HepG2 (cell line): ENCODE measurements around the gene DLG2. TPM values are rescaled to one million over a fixed set of nuclear protein-coding genes. Genes with fewer than 3 reads are reported as not detected.

Experiments used
- ATAC-seq: fragments of 200-7000 bp; cut with Tn5 transposase; 3 replicates; pipeline ENCODE4 v1.9.1; 2020; ENCODE audit warnings: mild to moderate bottlenecking, moderate library complexity
- BruUV-seq: library from RNA; stranded (reverse); fragments of 400-500 nt; replicated peaks from 2 replicates; lab custom pipeline; 2021; lab: Mats Ljungman, UMichigan
- CTCF ChIA-PET: fragments of 300-600 bp; formaldehyde crosslinking; extraction: SDS; loops from one replicate; lab custom pipeline; 2021; ENCODE audit warnings: low total read pairs, inconsistent platforms, low intra/inter-chr PET ratio; lab: Yijun Ruan, JAX
- POLR2A ChIA-PET: fragments of 350-600 bp; sonication (Branson Sonifier 250); formaldehyde crosslinking; loops from one replicate; lab custom pipeline; 2020; ENCODE audit warnings: antibody characterized with exemption, inconsistent platforms; lab: Yijun Ruan, JAX
- DNase-seq: peaks from one replicate; pipeline ENCODE4 v3.0.0-alpha.2; 2015; ENCODE audit warnings: low spot score
- FAIRE-seq: peaks from 3 replicates; lab custom pipeline; 2011; peaks lifted over from hg19 to GRCh38; lab: Jason Lieb, UNC
- H2AFZ ChIP-seq: one replicate; pipeline ENCODE4 v1.6.1; 2011; ENCODE audit warnings: low read length, inconsistent platforms
- H3K27ac ChIP-seq: fragments of 300-600 bp; 3 replicates; pipeline ENCODE4 v1.8.0; 2011; ENCODE audit warnings: mixed run types, mild to moderate bottlenecking, mixed read lengths, low read length, inconsistent platforms; ENCODE audit not compliant: insufficient read depth; ENCODE audit errors: extremely low read length
- H3K27me3 ChIP-seq, 2 experiments: fragments of 200-600 bp in 1 of 2; 2 replicates in 1 of 2; 3 replicates in 1 of 2; pipeline versions ENCODE4 v1.6.0 to v1.8.0; 2011; ENCODE audit warnings: low read length in 2 of 2, mild to moderate bottlenecking in 2 of 2, moderate library complexity in 2 of 2, inconsistent platforms in 1 of 2; ENCODE audit not compliant: insufficient read depth in 2 of 2, control insufficient read depth in 1 of 2
- H3K36me3 ChIP-seq, 2 experiments: fragments of 200-600 bp in 1 of 2; replicated peaks in 1 of 2; 2 replicates in 1 of 2; 3 replicates in 1 of 2; pipeline versions ENCODE4 v1.5.1 to v1.8.0; 2011; ENCODE audit warnings: low read length in 2 of 2, inconsistent platforms in 1 of 2; ENCODE audit not compliant: insufficient read depth in 2 of 2, control insufficient read depth in 1 of 2
- H3K4me1 ChIP-seq: 2 replicates; pipeline ENCODE4 v1.5.1; 2012; ENCODE audit warnings: low read length, inconsistent platforms; ENCODE audit not compliant: insufficient read depth
- H3K4me2 ChIP-seq: 2 replicates; pipeline ENCODE4 v1.6.0; 2011; ENCODE audit warnings: low read depth, low read length, inconsistent platforms
- H3K4me3 ChIP-seq, 3 experiments: fragments of 200-600 bp in 1 of 3; sonication (generic), shearing (Covaris generic) in 1 of 3; replicated peaks in 1 of 3; 2 replicates each; pipeline ENCODE4 v1.5.1; 2011 to 2016; ENCODE audit warnings: low read length in 3 of 3, inconsistent platforms in 2 of 3, low read depth in 2 of 3, mild to moderate bottlenecking in 2 of 3, control low read depth in 1 of 3, mixed read lengths in 1 of 3; ENCODE audit not compliant: insufficient read depth in 1 of 3
- H3K79me2 ChIP-seq: one replicate; pipeline ENCODE4 v1.6.1; 2011; ENCODE audit warnings: low read length, inconsistent platforms; ENCODE audit not compliant: insufficient read depth
- H3K9ac ChIP-seq: 2 replicates; pipeline ENCODE4 v1.6.0; 2011; ENCODE audit warnings: mild to moderate bottlenecking, low read depth, low read length, inconsistent platforms; ENCODE audit not compliant: insufficient read depth
- H3K9me3 ChIP-seq: 2 replicates; pipeline ENCODE4 v1.5.1; 2012; ENCODE audit warnings: mild to moderate bottlenecking, low read length
- H4K20me1 ChIP-seq: 2 replicates; pipeline ENCODE4 v1.6.0; 2011; ENCODE audit warnings: inconsistent platforms, mild to moderate bottlenecking, low read length, moderate library complexity; ENCODE audit not compliant: insufficient read depth
- HOXA3 ChIP-seq: sonication (generic); formaldehyde crosslinking; IDR thresholded peaks from 2 replicates; pipeline ENCODE4 v1.5.0; 2020; ENCODE audit warnings: missing genetic modification reagents
- NR2F6 ChIP-seq, 2 experiments: IDR thresholded peaks; 2 replicates each; pipeline ENCODE4 v1.6.1; 2016; ENCODE audit warnings: antibody characterized with exemption in 1 of 2, mild to moderate bottlenecking in 1 of 2
- RELA ChIP-seq: sonication (generic); formaldehyde crosslinking; IDR thresholded peaks from 2 replicates; pipeline ENCODE4 v1.4.0; 2020; ENCODE audit warnings: missing genetic modification reagents
- SMC3 ChIP-seq: IDR thresholded peaks from 2 replicates; pipeline ENCODE4 v1.6.1; 2011; ENCODE audit warnings: low read length, improper control_type of control experiment
- STAG1 ChIP-seq: sonication (generic); formaldehyde crosslinking; IDR thresholded peaks from 2 replicates; pipeline ENCODE4 v1.4.0; 2020; ENCODE audit warnings: missing genetic modification reagents
- ZNF496 ChIP-seq: sonication (generic); formaldehyde crosslinking; IDR thresholded peaks from 2 replicates; pipeline ENCODE4 v1.8.1; 2023; ENCODE audit warnings: mild to moderate bottlenecking, moderate library complexity, missing genetic modification reagents; ENCODE audit not compliant: insufficient replicate concordance
- in situ Hi-C: cut with HindIII; loops from 2 replicates; pipeline ENCODE4 v1.10.0; 2017; ENCODE audit warnings: low pct_unique_long_range_greater_than_20kb; ENCODE audit not compliant: extremely low pct_ligation_motif_present
- intact Hi-C: fragments of 100-400 bp; cut with micrococcal nuclease; formaldehyde crosslinking; loops from one replicate; pipeline ENCODE4 v1.10.0; 2022; ENCODE audit not compliant: unreplicated experiment
- polyA plus RNA-seq, 8 experiments: library from polyadenylated mRNA; depleted of rRNA in 3 of 8; stranded (reverse) in 7 of 8; unstranded in 1 of 8; fragments of >200 nt; fragmentation: Illumina TruSeq in 4 of 8; extraction: Trizol in 4 of 8; gene quantifications; 2 replicates each; pipeline versions ENCODE4 v1.2.1 to v1.2.3, GENCODE V29; 2011 to 2016; ENCODE audit warnings: low read depth in 4 of 8, missing spikeins in 1 of 8, mixed read lengths in 1 of 8; ENCODE audit not compliant: insufficient read depth in 1 of 8
- total RNA-seq, 5 experiments: library from RNA; depleted of rRNA; stranded (reverse); fragments of >200 nt; fragmentation: Illumina TruSeq; extraction: Trizol; gene quantifications; 2 replicates each; pipeline ENCODE4 v1.2.3, GENCODE V29; 2016; ENCODE audit warnings: low read depth in 1 of 5
- TF ChIP-seq, protein P1 (sequence below): sonication (generic); formaldehyde crosslinking; IDR thresholded peaks from 2 replicates; pipeline ENCODE4 v1.5.0; 2020; ENCODE audit warnings: mild to moderate bottlenecking, missing genetic modification reagents, moderate library complexity
- TF ChIP-seq, protein P2 (sequence below): sonication (generic); formaldehyde crosslinking; IDR thresholded peaks from 2 replicates; pipeline ENCODE4 v1.8.1; 2023; ENCODE audit warnings: mild to moderate bottlenecking, missing genetic modification reagents, borderline replicate concordance

Gene DLG2
- total and polyA plus RNA-seq, 2 of the 13 experiments (the other 11 are each of a cell fraction or from before 2014, with no cell fraction given) = 0.46 to 1.0 TPM

DNA sequence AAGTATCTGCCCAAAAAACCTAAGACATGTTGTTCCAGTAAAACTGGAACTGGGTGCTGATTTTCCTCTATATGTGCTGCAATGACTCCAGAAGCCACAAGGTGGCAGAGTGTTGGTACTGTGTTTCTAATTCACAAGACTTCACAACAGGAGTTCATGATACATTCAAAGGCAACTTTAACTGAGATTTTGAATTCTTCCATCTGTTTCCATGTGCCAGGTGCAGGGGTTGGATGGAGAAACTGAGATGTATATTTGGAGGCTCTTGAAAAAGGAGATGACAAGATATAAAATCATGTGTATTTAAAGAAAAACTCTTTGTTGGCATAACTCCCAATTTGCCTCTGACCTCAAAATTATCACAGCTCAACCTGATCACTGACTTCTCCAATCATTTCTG lies 1242.4 kb downstream of the DLG2 start:
- Histone ChIP-seq H3K36me3 (no peaks in the 10 kb centered on the region), H3K4me1 (no peaks in the 10 kb centered on the region), H3K27me3 (no peaks in the 10 kb centered on the region), H3K79me2 (no peaks in the 10 kb centered on the region), H3K4me3 (no peak overlapping the region), H3K9me3 (no peaks in the 10 kb centered on the region), H4K20me1 (no peaks in the 10 kb centered on the region), H3K27ac (no peak overlapping the region), H3K4me2 (no peak overlapping the region), H3K9ac (no peak overlapping the region), H2AFZ (no peak overlapping the region)
- DNase-seq (peak; percentile 30), FAIRE-seq (peak; percentile 62), ATAC-seq (no peak)
- intact Hi-C loops = loop anchor here (1.0 to 10.0 kb wide), 5 partner anchors 138 to 1210 kb away; no protein-coding TSS in a partner anchor
- ChIA-PET CTCF (interaction anchor here (0.6 to 1.1 kb wide), 2 partner anchors 180 to 557 kb away, joined by 3 read pairs; no protein-coding TSS in a partner anchor), POLR2A (no interaction called here)
- peak; percentile 57 for TF ChIP-seq SMC3
- TF ChIP-seq, protein P1, sequence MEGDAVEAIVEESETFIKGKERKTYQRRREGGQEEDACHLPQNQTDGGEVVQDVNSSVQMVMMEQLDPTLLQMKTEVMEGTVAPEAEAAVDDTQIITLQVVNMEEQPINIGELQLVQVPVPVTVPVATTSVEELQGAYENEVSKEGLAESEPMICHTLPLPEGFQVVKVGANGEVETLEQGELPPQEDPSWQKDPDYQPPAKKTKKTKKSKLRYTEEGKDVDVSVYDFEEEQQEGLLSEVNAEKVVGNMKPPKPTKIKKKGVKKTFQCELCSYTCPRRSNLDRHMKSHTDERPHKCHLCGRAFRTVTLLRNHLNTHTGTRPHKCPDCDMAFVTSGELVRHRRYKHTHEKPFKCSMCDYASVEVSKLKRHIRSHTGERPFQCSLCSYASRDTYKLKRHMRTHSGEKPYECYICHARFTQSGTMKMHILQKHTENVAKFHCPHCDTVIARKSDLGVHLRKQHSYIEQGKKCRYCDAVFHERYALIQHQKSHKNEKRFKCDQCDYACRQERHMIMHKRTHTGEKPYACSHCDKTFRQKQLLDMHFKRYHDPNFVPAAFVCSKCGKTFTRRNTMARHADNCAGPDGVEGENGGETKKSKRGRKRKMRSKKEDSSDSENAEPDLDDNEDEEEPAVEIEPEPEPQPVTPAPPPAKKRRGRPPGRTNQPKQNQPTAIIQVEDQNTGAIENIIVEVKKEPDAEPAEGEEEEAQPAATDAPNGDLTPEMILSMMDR = peak; percentile 62
- no peak for TF ChIP-seq NR2F6 (IDR thresholded peaks at IDR 0.05)
- no peak for TF ChIP-seq NR2F6 (CRISPR knock-in tag; IDR thresholded peaks at IDR 0.05)
- TF ChIP-seq, protein P2, sequence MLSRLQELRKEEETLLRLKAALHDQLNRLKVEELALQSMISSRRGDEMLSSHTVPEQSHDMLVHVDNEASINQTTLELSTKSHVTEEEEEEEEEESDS (CRISPR knock-in tag) = no peak
- no peak for TF ChIP-seq ZNF496 (CRISPR knock-in tag)
- TF ChIP-seq RELA (CRISPR knock-in tag) = no peak
- TF ChIP-seq HOXA3 (CRISPR knock-in tag) = no peak
- peak; percentile 28 for TF ChIP-seq STAG1 (CRISPR knock-in tag)
- in situ Hi-C loops = loop anchor here (10.0 kb wide), 1 partner anchor 550 kb away; no protein-coding TSS in a partner anchor
- BruUV-seq = no TSS peak
